ENCODE data around the gene IGSF21. TPM values are rescaled to one million over a fixed set of nuclear protein-coding genes. Genes with fewer than 3 reads are reported as not detected.

IGSF21 gene
- total and polyA plus RNA-seq, 4 donors, result 0.31 to 1.5 (median 0.88) TPM

DNA sequence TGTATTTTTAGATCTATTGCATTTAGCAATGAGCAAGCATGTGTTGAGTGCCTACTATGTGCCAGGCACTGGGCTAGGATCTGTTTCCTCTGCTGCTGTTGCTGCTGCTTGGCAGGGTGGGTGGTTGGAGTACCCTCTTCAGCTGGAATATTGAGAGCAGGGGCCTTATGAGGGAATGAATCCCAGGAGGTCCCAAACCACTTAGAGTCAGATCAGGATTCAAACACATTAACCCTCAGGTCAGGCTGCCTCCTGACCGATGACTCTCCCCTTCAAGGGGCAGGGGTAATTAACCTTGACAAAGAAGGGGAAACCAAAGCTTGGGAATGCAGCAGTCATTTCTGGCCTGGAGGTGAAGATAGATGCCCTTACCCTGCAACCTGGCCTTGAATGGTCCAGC, 138.0 kb downstream of the IGSF21 start:
- DNase-seq (ENCODE audit: low spot score), result no peak

DNA sequence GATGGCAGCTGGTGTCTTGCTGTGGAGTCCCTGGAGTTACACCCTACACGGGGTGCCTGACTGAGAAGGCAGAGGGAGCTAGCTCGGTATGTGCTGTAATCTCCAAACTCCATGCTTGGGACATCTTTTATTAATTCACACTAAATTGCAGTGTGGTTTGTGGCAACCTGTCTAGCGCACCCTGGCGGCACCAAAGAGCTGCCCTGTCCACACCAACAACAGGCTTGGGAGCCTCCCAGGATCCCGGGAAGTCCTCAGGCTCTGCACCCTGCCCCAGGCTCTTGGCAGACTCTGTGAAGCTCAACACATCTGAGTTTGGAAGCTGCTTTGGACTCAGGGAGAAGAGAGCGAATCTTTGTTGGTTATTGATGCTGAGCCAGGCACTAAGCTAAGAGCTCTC, 138.9 kb downstream of the IGSF21 start:
- H3K9me3 ChIP-seq (ENCODE audit: control insufficient read depth in 4 of 4, low read length in 3 of 4), result peaks cover 0 to 8% (median 4%) of the 10 kb centered on the region in 4 donors
- no peak for DNase-seq (ENCODE audit: low spot score)
- H3K27me3 ChIP-seq (ENCODE audit: control insufficient read depth in 4 of 4, insufficient read depth in 4 of 4, low read length in 3 of 4), result peaks cover 0 to 2% (median 0%) of the 10 kb centered on the region in 4 donors
- TF ChIP-seq HNF4G (IDR thresholded peaks at IDR 0.05) (no peak), NR2F2 (IDR thresholded peaks at IDR 0.05) (no peak), TAF1 (conservative IDR thresholded peaks at IDR 0.05) (no peak), FOXA2 (IDR thresholded peaks at IDR 0.05) (no peak), JUND (IDR thresholded peaks at IDR 0.05) (no peak), RXRA (IDR thresholded peaks at IDR 0.05) (no peak), HNF4A (conservative IDR thresholded peaks at IDR 0.05) (no peak), SP1 (IDR thresholded peaks at IDR 0.05) (no peak), GABPA (IDR thresholded peaks at IDR 0.05 in 1 of 2, conservative IDR thresholded peaks at IDR 0.05 in 1 of 2) (no peak), RAD21 (IDR thresholded peaks at IDR 0.05) (no peak), EGR1 (IDR thresholded peaks at IDR 0.05; ENCODE audit: low read depth in 2 of 2) (no peak), FOXA1 (IDR thresholded peaks at IDR 0.05) (no peak)
- TF ChIP-seq, protein P1, sequence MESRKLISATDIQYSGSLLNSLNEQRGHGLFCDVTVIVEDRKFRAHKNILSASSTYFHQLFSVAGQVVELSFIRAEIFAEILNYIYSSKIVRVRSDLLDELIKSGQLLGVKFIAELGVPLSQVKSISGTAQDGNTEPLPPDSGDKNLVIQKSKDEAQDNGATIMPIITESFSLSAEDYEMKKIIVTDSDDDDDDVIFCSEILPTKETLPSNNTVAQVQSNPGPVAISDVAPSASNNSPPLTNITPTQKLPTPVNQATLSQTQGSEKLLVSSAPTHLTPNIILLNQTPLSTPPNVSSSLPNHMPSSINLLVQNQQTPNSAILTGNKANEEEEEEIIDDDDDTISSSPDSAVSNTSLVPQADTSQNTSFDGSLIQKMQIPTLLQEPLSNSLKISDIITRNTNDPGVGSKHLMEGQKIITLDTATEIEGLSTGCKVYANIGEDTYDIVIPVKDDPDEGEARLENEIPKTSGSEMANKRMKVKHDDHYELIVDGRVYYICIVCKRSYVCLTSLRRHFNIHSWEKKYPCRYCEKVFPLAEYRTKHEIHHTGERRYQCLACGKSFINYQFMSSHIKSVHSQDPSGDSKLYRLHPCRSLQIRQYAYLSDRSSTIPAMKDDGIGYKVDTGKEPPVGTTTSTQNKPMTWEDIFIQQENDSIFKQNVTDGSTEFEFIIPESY (IDR thresholded peaks at IDR 0.05), result no peak
- TF ChIP-seq, protein P2, sequence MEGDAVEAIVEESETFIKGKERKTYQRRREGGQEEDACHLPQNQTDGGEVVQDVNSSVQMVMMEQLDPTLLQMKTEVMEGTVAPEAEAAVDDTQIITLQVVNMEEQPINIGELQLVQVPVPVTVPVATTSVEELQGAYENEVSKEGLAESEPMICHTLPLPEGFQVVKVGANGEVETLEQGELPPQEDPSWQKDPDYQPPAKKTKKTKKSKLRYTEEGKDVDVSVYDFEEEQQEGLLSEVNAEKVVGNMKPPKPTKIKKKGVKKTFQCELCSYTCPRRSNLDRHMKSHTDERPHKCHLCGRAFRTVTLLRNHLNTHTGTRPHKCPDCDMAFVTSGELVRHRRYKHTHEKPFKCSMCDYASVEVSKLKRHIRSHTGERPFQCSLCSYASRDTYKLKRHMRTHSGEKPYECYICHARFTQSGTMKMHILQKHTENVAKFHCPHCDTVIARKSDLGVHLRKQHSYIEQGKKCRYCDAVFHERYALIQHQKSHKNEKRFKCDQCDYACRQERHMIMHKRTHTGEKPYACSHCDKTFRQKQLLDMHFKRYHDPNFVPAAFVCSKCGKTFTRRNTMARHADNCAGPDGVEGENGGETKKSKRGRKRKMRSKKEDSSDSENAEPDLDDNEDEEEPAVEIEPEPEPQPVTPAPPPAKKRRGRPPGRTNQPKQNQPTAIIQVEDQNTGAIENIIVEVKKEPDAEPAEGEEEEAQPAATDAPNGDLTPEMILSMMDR (IDR thresholded peaks at IDR 0.05; ENCODE audit: low read depth, low read length, missing input control), result no peak
- TF ChIP-seq, protein P3, sequence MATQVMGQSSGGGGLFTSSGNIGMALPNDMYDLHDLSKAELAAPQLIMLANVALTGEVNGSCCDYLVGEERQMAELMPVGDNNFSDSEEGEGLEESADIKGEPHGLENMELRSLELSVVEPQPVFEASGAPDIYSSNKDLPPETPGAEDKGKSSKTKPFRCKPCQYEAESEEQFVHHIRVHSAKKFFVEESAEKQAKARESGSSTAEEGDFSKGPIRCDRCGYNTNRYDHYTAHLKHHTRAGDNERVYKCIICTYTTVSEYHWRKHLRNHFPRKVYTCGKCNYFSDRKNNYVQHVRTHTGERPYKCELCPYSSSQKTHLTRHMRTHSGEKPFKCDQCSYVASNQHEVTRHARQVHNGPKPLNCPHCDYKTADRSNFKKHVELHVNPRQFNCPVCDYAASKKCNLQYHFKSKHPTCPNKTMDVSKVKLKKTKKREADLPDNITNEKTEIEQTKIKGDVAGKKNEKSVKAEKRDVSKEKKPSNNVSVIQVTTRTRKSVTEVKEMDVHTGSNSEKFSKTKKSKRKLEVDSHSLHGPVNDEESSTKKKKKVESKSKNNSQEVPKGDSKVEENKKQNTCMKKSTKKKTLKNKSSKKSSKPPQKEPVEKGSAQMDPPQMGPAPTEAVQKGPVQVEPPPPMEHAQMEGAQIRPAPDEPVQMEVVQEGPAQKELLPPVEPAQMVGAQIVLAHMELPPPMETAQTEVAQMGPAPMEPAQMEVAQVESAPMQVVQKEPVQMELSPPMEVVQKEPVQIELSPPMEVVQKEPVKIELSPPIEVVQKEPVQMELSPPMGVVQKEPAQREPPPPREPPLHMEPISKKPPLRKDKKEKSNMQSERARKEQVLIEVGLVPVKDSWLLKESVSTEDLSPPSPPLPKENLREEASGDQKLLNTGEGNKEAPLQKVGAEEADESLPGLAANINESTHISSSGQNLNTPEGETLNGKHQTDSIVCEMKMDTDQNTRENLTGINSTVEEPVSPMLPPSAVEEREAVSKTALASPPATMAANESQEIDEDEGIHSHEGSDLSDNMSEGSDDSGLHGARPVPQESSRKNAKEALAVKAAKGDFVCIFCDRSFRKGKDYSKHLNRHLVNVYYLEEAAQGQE (IDR thresholded peaks at IDR 0.05), result no peak
- TF ChIP-seq, protein P4, sequence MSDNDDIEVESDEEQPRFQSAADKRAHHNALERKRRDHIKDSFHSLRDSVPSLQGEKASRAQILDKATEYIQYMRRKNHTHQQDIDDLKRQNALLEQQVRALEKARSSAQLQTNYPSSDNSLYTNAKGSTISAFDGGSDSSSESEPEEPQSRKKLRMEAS (IDR thresholded peaks at IDR 0.05), result no peak
- TF ChIP-seq, protein P5, sequence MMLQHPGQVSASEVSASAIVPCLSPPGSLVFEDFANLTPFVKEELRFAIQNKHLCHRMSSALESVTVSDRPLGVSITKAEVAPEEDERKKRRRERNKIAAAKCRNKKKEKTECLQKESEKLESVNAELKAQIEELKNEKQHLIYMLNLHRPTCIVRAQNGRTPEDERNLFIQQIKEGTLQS (IDR thresholded peaks at IDR 0.05), result no peak
- H3K36me3 ChIP-seq (ENCODE audit: control insufficient read depth in 4 of 4, insufficient read depth in 3 of 4, low read depth in 1 of 4, low read length in 3 of 4), result no peaks in the 10 kb centered on the region
- no peak overlapping the region for H3K9ac ChIP-seq (ENCODE audit: low read depth in 1 of 2, low read length in 2 of 2)
- WGBS, result 72% methylated on average over 6 of the region's 6 CpGs
- no peaks in the 10 kb centered on the region for H3K4me1 ChIP-seq (ENCODE audit: control insufficient read depth in 4 of 4, insufficient read depth in 4 of 4, low read length in 3 of 4)
- no peak overlapping the region for H3K27ac ChIP-seq (ENCODE audit: low read depth in 1 of 2, low read length in 2 of 2)
- no peak overlapping the region for H3K4me3 ChIP-seq (ENCODE audit: low read depth in 1 of 3, low read length in 3 of 3)

More for the DNA sequence above, 138.0 kb downstream of the IGSF21 start:
- 76% methylated on average over 1 of the region's 1 CpG for WGBS
- Histone ChIP-seq H3K9me3 (ENCODE audit: control insufficient read depth in 4 of 4, low read length in 3 of 4) (peaks cover 0 to 3% (median 1%) of the 10 kb centered on the region in 4 donors), H3K4me1 (ENCODE audit: control insufficient read depth in 4 of 4, insufficient read depth in 4 of 4, low read length in 3 of 4) (no peaks in the 10 kb centered on the region), H3K9ac (ENCODE audit: low read depth in 1 of 2, low read length in 2 of 2) (no peak overlapping the region), H3K27me3 (ENCODE audit: control insufficient read depth in 4 of 4, insufficient read depth in 4 of 4, low read length in 3 of 4) (peaks cover 0 to 2% (median 0%) of the 10 kb centered on the region in 4 donors), H3K4me3 (ENCODE audit: low read depth in 1 of 3, low read length in 3 of 3) (no peak overlapping the region), H3K27ac (ENCODE audit: low read depth in 1 of 2, low read length in 2 of 2) (no peak overlapping the region), H3K36me3 (ENCODE audit: control insufficient read depth in 4 of 4, insufficient read depth in 3 of 4, low read depth in 1 of 4, low read length in 3 of 4) (no peaks in the 10 kb centered on the region)
- no peak for TF ChIP-seq EGR1 (IDR thresholded peaks at IDR 0.05; ENCODE audit: low read depth in 2 of 2)
- TF ChIP-seq, protein P2 (IDR thresholded peaks at IDR 0.05; ENCODE audit: low read depth, low read length, missing input control), result no peak
- no peak for TF ChIP-seq TAF1 (conservative IDR thresholded peaks at IDR 0.05)
- TF ChIP-seq GABPA (IDR thresholded peaks at IDR 0.05 in 1 of 2, conservative IDR thresholded peaks at IDR 0.05 in 1 of 2), result no peak
- TF ChIP-seq NR2F2 (IDR thresholded peaks at IDR 0.05), result no peak
- no peak for TF ChIP-seq JUND (IDR thresholded peaks at IDR 0.05)

Measured in liver (tissue), 9 donors.